Measurements from ENCODE around the gene TAF1B.
"Not testable (repeated sequence)": the region's sequence is repeated elsewhere in the genome, so short reads cannot be mapped to it uniquely, and the experiment has no call there.

The TAF1B gene

GRCh38 chr2:9885036-9885684 is 41.9 kb downstream of the TAF1B start:
- DNase-seq, result no peak

DNA sequence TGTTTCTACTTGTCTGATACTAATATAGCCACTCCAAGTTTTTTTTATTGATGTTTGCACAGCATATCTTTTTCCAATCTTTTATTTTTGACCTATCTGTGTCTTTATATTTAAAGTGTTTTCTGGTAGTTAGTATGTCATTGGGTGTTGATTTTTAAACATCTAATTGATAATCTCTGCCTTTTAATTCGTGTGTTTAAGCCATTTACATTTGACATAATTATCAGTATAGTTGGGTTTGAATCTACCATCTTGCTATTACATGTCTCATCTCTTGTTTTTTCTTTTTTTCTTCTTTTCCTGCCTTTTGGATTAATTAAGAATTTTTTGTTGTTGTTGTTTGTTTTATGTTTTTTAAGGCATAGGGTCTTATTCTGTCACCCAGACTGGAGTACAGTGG is 44.2 kb downstream of the TAF1B start:
- DNase-seq, result no peak

DNA sequence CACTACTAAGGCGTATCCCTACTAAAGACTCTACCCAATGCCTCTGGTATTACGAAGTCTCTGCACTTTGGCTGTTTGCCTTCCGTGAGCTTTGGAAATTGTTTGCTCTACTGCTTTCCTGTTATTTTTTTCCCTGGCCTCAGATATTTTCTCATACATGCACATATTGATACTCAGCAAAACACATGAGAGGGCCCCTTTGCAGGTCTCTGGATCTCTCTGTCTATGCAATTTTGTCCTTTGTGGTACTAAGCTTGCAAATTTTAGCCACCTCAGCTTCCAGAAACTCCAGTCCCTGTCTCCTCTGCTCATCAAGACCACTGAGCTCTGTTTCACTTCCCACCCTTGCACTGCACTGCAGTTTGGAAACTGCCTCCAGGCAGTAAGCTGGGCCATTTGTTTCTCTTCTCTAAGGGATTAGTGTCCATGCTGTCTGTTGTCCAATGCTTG is 46.6 kb downstream of the TAF1B start:
- DNase-seq, result no peak

- no peak for DNase-seq
Observed at GRCh38 chr2:9892236-9892635, 49.0 kb downstream of the TAF1B start.

DNA sequence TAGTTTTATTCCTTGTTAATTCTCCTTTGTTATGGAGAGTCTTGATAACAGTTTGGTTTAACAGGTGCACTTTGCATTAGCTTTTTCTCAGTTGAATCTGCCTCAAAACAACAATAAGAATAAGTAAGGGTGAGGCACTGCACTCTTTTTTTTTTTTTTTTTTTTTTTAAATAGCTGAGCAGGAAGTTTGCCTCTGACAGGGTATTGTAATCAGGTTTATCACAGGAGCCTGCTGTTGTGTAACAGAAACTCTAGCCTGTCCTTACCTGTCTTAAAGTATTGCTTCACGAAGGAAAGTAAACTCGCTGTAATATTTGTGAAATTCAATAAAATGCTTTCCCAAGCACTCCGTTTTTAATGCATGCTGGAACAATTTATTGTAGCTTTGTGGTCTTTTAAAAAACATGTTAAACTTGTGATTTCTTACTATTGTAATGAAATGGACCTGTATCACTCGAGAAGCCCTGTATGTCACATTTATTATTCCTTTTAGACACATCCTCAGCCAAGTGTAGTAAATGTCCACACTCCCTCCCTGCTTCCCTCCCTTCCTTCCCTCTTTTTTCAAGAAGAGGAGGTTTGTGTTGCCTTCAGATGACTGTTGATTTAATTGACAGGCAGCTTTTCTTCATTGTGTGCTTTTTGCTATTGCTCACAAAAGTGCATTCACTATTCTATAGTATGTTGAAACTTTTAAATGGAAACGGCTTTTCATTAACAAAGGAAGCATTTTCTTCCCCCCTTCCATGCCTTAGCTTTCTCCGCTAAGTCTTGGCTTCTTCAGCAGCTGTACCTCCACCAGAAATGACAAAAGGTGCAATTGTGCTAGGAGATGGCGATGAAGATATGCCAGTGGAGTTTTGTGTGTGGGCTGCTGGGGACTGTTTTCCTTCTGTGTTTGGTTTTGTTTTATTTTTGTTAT is 52.7 kb downstream of the TAF1B start:
- DNase-seq, result no peak

DNA sequence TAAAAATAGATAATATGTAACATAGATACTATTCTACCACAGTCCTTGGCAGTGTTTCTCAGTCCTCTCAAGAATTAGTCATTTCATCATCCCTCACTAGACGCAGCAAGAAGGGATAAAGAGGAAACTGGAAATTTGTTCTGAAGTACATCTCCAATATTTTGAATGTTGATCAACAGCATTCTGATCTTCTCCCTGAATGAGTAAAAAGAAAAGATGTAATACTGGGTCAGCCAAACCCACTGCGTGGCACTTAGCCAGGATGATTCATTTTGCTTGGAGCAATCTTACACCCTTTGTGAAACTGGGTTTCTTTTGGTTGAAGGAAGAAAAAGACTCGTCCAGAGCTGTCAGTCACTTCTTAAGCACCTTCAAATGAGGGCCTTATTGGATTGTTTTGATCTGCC is 54.1 kb downstream of the TAF1B start:
- peak in 1 of 2 experiments; percentile 9 for DNase-seq

- DNase-seq, result no peak
Observed at GRCh38 chr2:9897846-9898245, 54.6 kb downstream of the TAF1B start.

GRCh38 chr2:9905413-9905812 is 62.1 kb downstream of the TAF1B start:
- DNase-seq, result no peak

- DNase-seq, result no peak
Observed at GRCh38 chr2:9907402-9907801, 64.1 kb downstream of the TAF1B start.

DNA sequence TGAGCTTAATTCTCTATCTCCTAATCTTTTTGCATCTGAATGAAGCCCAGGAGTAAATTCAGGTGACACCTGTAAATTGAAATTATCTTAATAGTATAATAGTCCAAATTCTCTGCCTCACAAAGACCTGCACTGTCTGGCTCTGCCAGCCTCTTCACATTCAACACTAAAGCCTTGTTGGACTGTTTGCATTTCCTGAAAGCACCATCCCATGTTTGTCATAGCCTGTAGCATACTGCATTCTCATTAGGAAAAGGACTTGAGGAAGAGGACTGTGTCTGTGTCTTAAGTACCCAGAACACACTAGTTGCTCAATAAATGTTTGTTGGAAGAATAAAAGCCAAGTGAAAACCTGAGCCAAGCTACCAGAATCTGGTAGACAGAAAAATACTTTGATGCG is 65.4 kb downstream of the TAF1B start:
- DNase-seq, result no peak

DNA sequence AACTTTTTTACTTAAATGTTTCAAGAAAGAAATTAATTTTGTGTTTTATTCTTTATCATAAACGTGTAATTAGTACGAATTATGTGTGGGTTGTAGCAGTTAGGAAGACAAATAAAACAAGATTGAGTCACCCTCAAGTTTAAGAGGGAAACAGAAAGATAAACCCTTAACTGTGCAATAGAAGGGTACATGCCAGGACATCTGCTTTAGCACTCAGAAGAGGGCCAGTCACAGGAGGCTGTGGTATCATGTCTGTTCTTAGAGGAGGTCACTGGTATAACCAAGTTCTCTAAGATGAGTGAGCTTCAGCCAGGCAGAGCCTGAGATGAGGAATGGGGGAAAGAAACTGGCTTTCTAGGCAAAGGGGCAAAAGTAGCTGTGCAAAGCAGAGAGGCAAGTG is 65.8 kb downstream of the TAF1B start:
- DNase-seq, result no peak

GRCh38 chr2:9910699-9911098 is 67.4 kb downstream of the TAF1B start:
- no peak for DNase-seq

- no peak for DNase-seq
Observed at GRCh38 chr2:9912468-9912867, 69.2 kb downstream of the TAF1B start.

DNA sequence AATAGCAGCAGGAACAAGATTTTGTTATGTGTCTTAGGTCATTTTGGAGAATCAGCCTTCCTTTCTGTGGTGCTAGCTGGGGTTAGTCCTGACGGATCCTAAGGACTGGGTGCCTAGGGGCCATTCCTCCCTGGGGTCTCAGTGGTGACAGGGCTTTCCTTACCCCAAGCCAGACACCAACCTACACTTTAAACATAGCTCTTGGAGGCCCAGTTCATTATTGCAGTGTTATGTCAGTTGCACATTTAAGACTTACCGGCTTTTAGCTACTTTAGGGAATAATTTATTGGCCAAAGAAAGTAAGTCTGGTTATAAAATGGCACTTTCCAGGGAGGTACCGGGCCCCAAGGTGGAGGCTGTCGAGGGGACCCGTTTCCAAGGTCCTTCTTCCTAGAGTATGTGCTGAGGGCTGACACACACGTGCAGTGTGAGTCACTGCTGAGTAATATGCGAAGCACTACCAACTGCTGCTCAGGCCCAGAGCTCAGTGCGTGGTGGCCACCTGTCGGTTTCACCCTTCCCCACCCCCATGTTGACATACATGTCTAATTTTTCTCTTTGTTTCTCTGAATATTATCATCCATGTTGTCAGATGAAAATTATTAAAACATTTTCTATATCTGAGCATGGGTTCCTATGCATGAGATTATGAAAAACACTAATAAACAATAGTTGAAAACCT is 71.3 kb downstream of the TAF1B start:
- peak; percentile 11 to 12 for DNase-seq

DNA sequence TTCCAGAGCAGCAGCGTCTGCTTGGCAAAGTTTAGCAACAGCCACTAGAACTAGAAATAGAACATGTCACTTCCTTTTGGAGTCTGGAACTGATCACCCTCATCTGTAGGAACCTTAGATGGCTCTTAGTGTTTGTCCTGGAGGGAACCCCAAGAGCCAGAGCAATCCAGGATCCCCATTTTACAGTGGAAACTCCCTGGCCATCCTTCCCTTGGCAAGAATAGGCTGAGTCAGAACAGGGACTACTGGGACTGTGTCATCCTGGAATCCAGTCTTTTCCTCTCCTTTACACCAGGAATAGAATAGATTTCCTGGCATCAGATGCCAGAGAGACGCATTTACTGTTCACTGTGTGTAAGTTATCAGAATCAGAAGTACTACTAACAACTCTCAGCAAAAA is 75.0 kb downstream of the TAF1B start:
- no peak for DNase-seq

GRCh38 chr2:9919512-9919911 is 76.2 kb downstream of the TAF1B start:
- no peak for DNase-seq

- not testable (repeated sequence) for DNase-seq
Observed at GRCh38 chr2:9927020-9927419, 83.7 kb downstream of the TAF1B start.

DNA sequence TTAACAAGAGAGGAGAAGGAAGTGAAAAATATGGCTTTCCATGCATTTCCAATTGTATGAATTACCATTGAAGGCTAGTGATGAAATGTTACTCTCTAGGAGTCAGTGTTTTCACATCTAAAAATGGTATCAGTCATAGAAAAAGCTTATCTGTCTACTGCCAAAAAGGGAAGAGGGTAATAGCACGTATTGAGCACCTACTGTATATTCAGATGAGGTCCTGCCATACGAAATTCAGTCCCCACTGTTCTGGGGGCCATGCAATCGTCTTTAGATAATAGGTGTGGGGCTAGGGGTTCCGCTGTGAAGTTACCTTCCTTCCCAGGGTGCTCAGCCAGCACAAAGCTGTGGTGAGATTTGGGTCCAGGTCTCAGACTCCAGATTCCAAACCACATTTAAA is 94.0 kb downstream of the TAF1B start:
- DNase-seq, result no peak

DNA sequence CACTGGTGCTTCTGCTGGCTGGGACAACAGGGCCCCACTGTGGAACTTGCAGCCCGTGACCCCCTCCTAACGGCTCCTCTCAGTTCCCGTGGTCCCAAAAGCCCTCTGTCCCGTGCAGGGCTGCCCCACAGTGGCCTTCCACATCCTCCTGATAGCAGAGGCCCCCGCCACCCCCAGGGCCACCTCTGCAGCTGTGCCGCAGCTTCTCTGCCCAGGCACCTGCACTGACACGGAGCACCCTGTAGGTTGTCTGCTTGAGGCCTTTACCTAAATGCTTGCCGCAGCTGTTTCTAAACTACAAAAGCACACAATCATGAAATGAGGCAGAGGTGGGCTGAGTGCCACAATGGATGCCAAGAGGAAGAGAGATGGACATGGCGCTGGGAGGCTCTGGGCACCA is 94.7 kb downstream of the TAF1B start:
- no peak for DNase-seq

GRCh38 chr2:9939587-9940485 is 96.6 kb downstream of the TAF1B start:
- no peak for DNase-seq

DNA sequence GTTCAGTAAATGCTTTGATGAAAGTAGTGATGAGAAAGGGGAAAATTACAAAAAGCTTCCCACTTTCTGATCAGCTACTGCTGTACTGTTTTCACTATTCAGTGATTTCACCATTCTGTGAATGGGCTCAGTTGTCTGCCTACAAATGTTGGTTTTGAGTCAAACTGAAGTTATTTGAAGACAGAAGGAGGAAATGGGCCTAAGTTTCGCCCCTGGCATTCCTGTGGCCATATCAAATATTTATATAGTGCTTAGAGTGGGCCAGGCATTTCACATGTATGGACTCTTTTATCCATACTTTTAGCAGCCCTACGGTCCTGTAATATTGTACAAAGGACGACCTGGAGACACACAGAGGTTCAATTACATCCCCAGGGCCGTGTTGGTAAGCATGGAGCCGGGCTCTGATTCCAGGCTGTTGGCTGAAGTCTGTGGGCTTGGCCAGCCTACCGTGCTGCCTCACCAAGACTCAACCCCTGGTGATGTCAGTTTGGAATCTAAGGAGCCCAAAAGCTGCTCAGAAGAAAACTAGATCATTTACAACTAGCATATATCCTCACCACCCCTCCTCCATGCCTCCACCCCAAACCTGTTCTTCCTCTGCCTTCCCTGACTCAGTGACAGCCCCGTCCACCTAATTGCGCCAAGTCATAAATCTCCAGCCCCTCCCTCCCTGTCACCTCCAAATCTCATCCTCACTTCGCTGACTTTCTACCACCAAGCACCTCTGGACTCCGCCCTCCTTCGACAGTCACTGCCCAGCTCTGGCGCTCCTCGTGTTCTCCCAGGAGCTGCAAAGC is 98.1 kb downstream of the TAF1B start:
- no peak for DNase-seq

DNA sequence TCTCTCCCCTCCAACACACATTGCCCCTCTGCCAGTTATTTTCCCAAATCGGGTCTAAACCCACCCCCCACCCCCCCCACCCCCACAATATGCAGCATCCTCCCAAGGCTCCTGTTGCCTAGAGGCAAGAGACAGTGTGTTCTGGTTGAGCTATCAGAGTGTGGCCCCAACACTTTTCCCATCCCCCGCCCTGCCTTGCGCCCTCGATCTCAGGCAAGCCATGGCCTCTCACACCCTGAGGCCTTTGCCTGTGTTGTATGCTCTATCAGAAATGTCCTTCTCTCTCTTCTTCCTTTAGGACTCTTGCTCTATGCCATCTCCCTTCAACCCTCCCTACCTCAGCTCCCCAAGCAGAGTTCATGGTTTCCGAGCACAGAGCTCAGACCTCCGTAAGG is 98.7 kb downstream of the TAF1B start:
- no peak for DNase-seq

Measured in activated CD4-positive, alpha-beta T cell treated with anti-CD3 and anti-CD28 coated beads, Interleukin-2, amount 50 U/mL, for 4 hours (primary cell).